CD4-positive, alpha-beta T cell treated with Interleukin-15 for 1 hour (primary cell): ENCODE results near the gene TMEM185B.
A peak's percentile ranks its signal among the peaks of the same experiment; 100 is the strongest.
"Not testable (repeated sequence)": the region's sequence is repeated elsewhere in the genome, so short reads cannot be mapped to it uniquely, and the experiment has no call there.

Source experiments
- DNase-seq: peaks from one replicate; pipeline ENCODE4 v3.0.0-alpha.2; 2020

The TMEM185B gene

DNA sequence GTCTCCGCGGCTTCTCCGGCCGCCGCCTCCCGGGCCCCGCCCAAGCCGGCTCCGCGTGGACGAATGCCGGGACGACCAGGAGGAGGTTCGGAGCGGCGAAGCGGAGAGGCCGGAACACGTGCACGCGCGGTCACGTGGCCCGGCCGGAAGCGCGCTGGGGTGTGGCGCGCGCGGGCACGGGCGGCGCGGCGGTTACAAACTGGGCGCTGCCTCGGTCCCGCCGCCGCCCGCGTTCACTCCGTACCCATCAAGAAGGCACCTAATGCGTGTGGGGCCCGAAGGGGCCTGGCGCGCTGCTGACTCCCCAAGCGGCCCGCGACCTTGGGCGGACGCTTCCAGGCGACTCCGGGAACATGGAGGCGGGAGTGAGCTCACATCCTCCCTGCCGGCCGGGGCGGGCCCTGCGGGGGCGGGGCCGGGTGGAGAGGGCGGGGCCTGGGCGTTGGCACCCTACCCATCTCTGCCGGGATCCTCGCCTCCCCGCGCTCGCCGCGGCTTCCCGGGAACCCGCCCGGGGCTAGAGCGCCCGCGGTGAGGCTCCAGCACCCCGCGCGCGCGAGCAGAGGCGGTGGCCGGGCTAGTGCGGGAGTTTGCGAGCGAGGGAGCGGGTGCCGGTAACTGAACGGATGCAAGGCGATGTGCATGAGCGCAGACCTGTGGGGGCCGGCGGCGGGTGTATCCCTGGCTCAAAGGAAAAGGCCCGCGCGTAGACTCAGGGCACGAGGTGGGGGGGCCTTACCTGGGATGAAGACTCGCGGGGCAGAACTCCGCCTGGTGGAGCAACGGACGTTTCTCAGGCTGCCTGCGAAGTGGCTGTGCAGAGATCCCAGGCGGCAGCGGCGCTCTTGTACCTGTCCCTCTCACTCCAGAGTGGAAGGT, at the start of gene TMEM185B:
Gene TMEM185B, minus strand, starts transcription at position 367 of the 879 bp plus-strand sequence. CDS start 424 bp downstream, outside the sequence.
- peak; percentile 89 for DNase-seq

DNA sequence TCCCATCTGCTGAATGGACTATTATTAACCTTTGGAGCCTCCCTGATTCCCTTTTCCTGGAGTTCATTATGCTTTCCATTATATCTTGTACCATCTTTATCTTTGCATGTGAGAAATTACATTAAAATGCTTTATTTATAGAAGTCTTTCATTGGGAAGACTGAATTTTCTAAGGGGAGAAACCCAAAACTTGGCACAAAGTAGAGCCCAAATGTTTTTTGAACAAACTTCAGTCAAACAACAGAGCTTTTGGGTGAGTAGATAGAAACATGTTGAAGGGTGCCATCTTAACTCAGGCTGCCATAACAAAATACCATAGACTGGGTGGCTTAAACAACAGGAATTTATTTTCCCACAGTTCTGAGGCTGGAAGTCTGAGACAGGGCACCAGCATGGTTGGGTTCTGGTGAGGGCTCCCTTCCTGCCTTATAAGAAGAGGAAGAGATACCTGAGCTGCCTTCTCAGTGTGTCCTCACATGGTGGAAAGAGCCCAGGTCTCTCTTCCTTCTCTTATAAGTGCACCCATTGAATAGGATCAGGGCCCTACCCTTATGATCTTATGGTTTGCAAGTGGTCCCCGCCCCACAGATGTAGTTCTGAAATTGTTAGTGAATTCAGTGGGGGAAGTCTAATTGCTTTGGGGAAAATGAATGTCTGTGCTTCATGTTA, 48.6 kb upstream of the TMEM185B start:
- no peak for DNase-seq

DNA sequence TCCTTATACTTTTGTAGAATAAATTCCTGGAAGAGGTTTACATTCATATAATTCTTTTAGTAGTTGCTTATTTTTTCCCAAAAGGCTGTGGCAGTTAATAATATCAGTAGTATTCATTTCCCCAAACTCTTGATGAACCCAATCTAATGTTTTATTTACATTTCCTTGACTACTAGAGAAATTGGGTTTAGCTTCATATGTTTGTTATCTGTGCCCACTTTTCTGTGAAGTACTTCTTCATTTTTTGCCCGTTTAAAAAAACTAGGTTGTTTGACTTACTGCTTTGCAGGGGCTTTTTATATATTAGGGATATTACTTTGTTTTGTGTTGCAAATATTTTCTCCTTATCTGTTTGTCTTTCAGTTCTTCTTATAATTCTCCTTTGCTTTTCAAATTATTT, 46.6 kb upstream of the TMEM185B start:
- DNase-seq: no peak

- no peak for DNase-seq
These were observed 46.0 kb upstream of the TMEM185B start for GRCh38 chr2:120269076-120269744.

GRCh38 chr2:120267348-120267747, 44.1 kb upstream of the TMEM185B start:
- DNase-seq: no peak

DNA sequence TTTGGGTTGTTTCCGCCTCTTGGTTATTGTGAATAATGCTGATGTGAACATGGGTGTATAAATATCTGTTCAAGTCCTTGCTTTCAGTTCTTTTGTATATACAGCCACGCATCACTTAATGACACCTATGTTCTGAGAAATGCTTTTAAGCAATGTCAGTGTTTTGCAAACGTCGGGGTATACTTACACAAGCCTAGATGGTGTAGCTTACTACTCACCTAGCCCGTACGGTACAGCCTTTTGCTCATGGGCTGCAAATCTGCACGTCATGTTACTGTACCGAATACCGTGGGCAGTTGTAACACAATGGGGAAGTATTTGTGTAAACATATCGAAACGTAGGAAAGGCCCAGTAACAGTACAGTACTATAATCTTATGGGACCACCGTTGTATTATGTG, 41.8 kb upstream of the TMEM185B start:
- no peak for DNase-seq

- DNase-seq: no peak
These were observed 39.7 kb upstream of the TMEM185B start for GRCh38 chr2:120262761-120263428.

GRCh38 chr2:120262150-120262549, 39.0 kb upstream of the TMEM185B start:
- DNase-seq: no peak

GRCh38 chr2:120261387-120262006, 38.3 kb upstream of the TMEM185B start:
- DNase-seq: no peak

DNA sequence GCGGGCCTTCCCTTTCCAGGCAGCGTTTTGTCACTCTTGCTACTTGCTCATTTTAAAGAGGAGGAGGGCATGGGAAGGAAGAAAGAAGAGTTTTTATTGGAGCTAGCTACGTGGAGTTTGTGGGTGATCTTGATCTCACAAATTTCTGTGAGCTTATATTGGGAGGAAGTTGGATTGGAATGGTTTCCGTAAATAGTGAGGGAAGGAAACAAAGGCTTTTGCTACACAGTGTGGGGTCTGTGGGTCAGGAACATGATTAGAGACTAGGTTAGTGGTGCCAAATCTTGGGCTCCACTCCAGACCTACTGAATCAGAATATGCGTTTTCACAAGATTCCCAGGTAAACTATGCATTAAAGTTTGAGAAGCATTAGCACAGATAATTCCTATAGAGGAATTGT, 37.5 kb upstream of the TMEM185B start:
- no peak for DNase-seq

- not testable (repeated sequence) for DNase-seq
These were observed 36.7 kb upstream of the TMEM185B start for GRCh38 chr2:120259939-120260338.

GRCh38 chr2:120258196-120258595, 35.0 kb upstream of the TMEM185B start:
- DNase-seq: no peak

GRCh38 chr2:120257522-120257921, 34.3 kb upstream of the TMEM185B start:
- no peak for DNase-seq

- no peak for DNase-seq
These were observed 33.4 kb upstream of the TMEM185B start for GRCh38 chr2:120256651-120257000.

DNA sequence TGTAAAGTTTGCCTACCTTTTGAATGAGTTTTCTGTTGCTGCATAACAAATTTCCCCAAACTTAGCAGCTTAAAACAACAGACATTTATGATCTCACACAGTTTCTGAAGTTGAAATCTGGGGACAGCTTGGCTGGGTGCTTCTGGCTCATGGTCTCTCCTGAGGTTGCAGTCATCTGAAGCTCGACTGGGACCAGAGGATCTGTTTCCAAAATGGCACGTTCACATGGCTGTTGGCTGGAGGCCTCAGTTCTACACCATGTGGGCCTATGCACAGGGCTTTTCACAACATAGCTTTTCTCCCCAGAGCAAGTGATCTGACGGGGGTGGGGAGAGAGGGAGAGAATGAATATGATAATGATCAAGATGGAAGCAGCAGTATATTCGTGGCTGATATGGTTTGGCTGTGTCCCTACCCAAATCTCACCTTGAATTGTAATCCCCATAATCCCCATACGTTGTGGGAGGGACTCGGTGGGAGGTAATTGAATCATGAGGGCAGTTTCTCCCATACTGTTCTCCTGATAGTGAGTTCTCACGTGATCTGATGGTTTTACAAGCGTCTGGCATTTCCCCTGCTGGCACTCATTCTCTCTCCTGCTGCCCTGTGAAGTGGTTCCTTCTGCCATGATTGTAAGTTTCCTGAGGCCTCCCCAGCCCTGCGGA, 32.9 kb upstream of the TMEM185B start:
- no peak for DNase-seq

DNA sequence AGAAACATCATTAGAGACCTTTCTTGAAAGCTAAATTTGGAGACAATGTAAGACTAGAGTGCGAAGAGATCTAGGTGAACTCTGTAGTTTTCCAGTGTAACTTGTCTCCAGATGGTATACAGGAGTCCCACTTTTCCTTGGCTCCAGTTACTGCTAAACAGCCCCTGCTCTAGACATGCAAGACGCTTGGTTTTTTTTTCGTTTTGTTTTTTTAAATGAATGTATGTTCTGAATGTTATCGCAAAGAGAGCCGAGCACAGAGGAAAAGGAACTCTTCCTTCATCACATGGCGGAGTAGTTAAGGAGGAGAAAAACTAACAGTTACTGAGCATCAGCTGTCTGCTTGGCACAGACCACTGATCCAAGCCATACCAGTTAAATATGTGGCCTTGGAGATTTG, 31.9 kb upstream of the TMEM185B start:
- no peak for DNase-seq

DNA sequence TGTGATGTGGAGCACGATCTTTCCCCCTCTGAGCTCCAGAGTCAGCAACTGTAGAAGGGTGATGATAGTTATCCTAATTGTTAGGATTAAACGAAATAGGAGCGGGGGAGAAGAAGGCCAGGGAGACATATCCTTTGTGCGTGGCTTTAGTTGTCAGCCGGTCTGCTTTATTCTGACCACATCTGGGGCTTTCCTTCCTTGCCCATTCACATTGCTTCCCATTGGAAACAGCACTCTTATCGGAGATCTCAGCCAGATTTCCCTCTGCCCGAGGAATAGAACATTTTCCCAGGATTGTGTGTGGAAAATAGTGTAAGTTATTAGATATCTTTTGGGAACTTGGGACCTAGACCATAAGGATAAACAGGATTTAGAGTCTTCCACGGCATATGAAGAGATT, 31.0 kb upstream of the TMEM185B start:
- no peak for DNase-seq

- peak; percentile 70 for DNase-seq
These were observed 30.1 kb upstream of the TMEM185B start for GRCh38 chr2:120253021-120253882.

DNA sequence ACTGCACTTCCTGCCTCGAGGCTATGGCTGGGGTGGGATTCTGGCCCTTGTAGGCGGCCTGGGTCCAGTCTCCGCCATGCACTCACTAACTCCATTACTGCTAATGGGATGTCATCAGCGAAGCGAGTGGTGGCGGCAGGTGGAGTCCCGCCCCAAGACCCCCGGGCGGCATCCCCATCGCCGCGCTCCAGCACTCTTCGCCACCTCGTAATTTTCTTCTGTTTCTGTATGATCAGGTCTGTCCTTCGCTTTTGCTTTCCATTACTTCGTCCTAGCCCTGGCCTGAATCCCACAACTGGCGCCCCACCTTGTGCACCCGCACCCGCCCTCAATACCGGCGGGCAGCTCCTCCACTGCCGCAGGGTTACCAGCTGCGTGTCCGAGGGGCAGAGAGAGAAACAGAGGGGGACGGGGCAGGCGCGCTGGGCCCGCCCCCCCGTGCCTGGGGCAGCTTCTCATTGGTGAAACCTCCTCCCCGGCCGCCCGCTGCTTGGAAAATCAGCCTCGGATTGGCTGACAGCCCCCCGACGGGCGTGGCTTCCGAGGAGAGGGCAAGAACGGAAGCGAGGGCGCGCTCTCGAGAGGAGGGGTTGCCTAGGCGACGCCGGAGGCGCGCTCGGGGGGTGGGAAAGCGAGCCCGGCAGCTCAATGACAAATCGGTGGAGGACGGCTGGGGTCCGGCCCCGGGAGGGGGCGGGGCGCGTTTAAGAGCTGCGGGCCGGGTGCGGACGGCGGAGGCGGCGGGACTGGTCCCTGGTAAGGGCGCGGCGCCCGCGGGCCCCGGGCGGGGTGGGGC, 29.2 kb upstream of the TMEM185B start, which contains the start of gene RALB:
Gene RALB, plus strand, starts transcription at position 628 of the 796 bp plus-strand sequence. CDS start 25,813 bp downstream, outside the sequence.
- DNase-seq: peak; percentile 98

GRCh38 chr2:120251880-120252224, 28.7 kb upstream of the TMEM185B start:
- no peak for DNase-seq
